ENCODE results near the gene SLC30A7.
A peak's percentile ranks its signal among the peaks of the same experiment; 100 is the strongest.
"Not testable (repeated sequence)": the region's sequence is repeated elsewhere in the genome, so short reads cannot be mapped to it uniquely, and the experiment has no call there.

Gene SLC30A7

GRCh38 chr1:100895540-100896480, at the start of gene SLC30A7:
TSS of gene SLC30A7 (plus strand) at chr1:100896090. CDS start at chr1:100896263, 173 bp downstream.
- DNase-seq: peak; percentile 79

- DNase-seq: no peak
Observed at GRCh38 chr1:100847361-100848082, 48.4 kb upstream of the SLC30A7 start.

GRCh38 chr1:100851726-100852125, 44.2 kb upstream of the SLC30A7 start:
- no peak for DNase-seq

- no peak for DNase-seq
Observed at GRCh38 chr1:100852976-100853375, 42.9 kb upstream of the SLC30A7 start.

GRCh38 chr1:100855116-100855515, 40.8 kb upstream of the SLC30A7 start:
- not testable (repeated sequence) for DNase-seq

GRCh38 chr1:100860397-100860991, 35.4 kb upstream of the SLC30A7 start:
- no peak for DNase-seq

GRCh38 chr1:100861379-100861778, 34.5 kb upstream of the SLC30A7 start:
- no peak for DNase-seq

GRCh38 chr1:100862591-100862990, 33.3 kb upstream of the SLC30A7 start:
- no peak for DNase-seq

- DNase-seq: no peak
Observed at GRCh38 chr1:100866041-100866900, 29.6 kb upstream of the SLC30A7 start.

- no peak for DNase-seq
Observed at GRCh38 chr1:100866901-100867206, 29.0 kb upstream of the SLC30A7 start.

GRCh38 chr1:100868364-100868995, 27.4 kb upstream of the SLC30A7 start:
- no peak for DNase-seq

- DNase-seq: no peak
Observed at GRCh38 chr1:100869996-100870395, 25.9 kb upstream of the SLC30A7 start.

GRCh38 chr1:100874433-100874832, 21.5 kb upstream of the SLC30A7 start:
- no peak for DNase-seq

GRCh38 chr1:100875228-100875627, 20.7 kb upstream of the SLC30A7 start:
- peak; percentile 42 for DNase-seq

- no peak for DNase-seq
Observed at GRCh38 chr1:100876291-100876690, 19.6 kb upstream of the SLC30A7 start.

- DNase-seq: no peak
Observed at GRCh38 chr1:100879422-100879821, 16.5 kb upstream of the SLC30A7 start.

- no peak for DNase-seq
Observed at GRCh38 chr1:100881687-100882086, 14.2 kb upstream of the SLC30A7 start.

GRCh38 chr1:100882698-100883097, 13.2 kb upstream of the SLC30A7 start:
- DNase-seq: no peak

- DNase-seq: no peak
Observed at GRCh38 chr1:100883963-100884362, 11.9 kb upstream of the SLC30A7 start.

GRCh38 chr1:100889007-100889406, 6.9 kb upstream of the SLC30A7 start:
- not testable (repeated sequence) for DNase-seq

GRCh38 chr1:100889869-100890482, 5.9 kb upstream of the SLC30A7 start:
- DNase-seq: not testable (repeated sequence)

- DNase-seq: no peak
Observed at GRCh38 chr1:100891380-100891779, 4.5 kb upstream of the SLC30A7 start.

All from DMS153 (cell line).